Coronary artery (tissue), 2 donors: ENCODE results near the gene UGT1A9.

ENCODE experiments used
- DNase-seq: peaks from one replicate; pipeline ENCODE4 v3.0.0-alpha.2; 2017; ENCODE audit warnings: low spot score
- H3K27ac ChIP-seq, 2 donors: fragments of 200-600 bp; sonication (generic); one replicate each; pipeline ENCODE4 v1.5.1; 2016 to 2019
- H3K4me3 ChIP-seq: fragments of 200-600 bp; sonication (generic); 2 replicates; pipeline ENCODE4 v1.5.1; 2016; ENCODE audit warnings: mild to moderate bottlenecking, moderate library complexity
- CTCF ChIP-seq: fragments of 200-600 bp; sonication (generic); IDR thresholded peaks from one replicate; pipeline ENCODE4 v1.5.1; 2019; ENCODE audit warnings: antibody characterized with exemption

UGT1A9 gene

GRCh38 chr2:233798335-233799086 is 126.8 kb downstream of the UGT1A9 start:
- DNase-seq: peak; percentile 62
- no peak overlapping the region for H3K4me3 ChIP-seq
- no peak overlapping the region for H3K27ac ChIP-seq
- no peak for TF ChIP-seq CTCF

GRCh38 chr2:233799087-233799665 is 127.5 kb downstream of the UGT1A9 start:
- DNase-seq: peak; percentile 55
- H3K4me3 ChIP-seq: no peak overlapping the region
- no peak for TF ChIP-seq CTCF
- no peak overlapping the region for H3K27ac ChIP-seq

GRCh38 chr2:233799716-233800115 is 128.0 kb downstream of the UGT1A9 start:
- DNase-seq: no peak
- H3K4me3 ChIP-seq: no peak overlapping the region
- no peak for TF ChIP-seq CTCF

GRCh38 chr2:233800208-233800607 is 128.5 kb downstream of the UGT1A9 start:
- no peak for TF ChIP-seq CTCF
- Histone ChIP-seq H3K27ac (no peak overlapping the region), H3K4me3 (no peak overlapping the region)
- DNase-seq: peak; percentile 47

More at GRCh38 chr2:233799716-233800115, 128.0 kb downstream of the UGT1A9 start:
- H3K27ac ChIP-seq: no peak overlapping the region

- TF ChIP-seq CTCF: no peak
- DNase-seq: no peak
- H3K4me3 ChIP-seq: no peak overlapping the region
- no peak overlapping the region for H3K27ac ChIP-seq
Observed at GRCh38 chr2:233801357-233802131, 129.8 kb downstream of the UGT1A9 start.

- DNase-seq: no peak
- Histone ChIP-seq H3K4me3 (no peak overlapping the region), H3K27ac (no peak overlapping the region)
- TF ChIP-seq CTCF: no peak
Observed at GRCh38 chr2:233802132-233802815, 130.6 kb downstream of the UGT1A9 start.
